ENCODE results near the gene JAZF1.

JAZF1 gene

GRCh38 chr7:28102797-28103196 is 77.8 kb downstream of the JAZF1 start:
- peak; percentile 87 to 92 (median 87) for DNase-seq

GRCh38 chr7:28096713-28097112 is 83.9 kb downstream of the JAZF1 start:
- DNase-seq, result peak; percentile 71 to 82 (median 72)

GRCh38 chr7:28095231-28095630 is 85.4 kb downstream of the JAZF1 start:
- peak; percentile 40 to 57 (median 50) for DNase-seq

- DNase-seq, result peak; percentile 76 to 87 (median 82)
These were observed 86.9 kb downstream of the JAZF1 start for GRCh38 chr7:28093623-28094232.

GRCh38 chr7:28091190-28091589 is 89.4 kb downstream of the JAZF1 start:
- no peak for DNase-seq

- peak in 2 of 3 donors; percentile 61 to 78 for DNase-seq
These were observed 91.5 kb downstream of the JAZF1 start for GRCh38 chr7:28088901-28089714.

- peak; percentile 50 to 79 (median 77) for DNase-seq
These were observed 92.6 kb downstream of the JAZF1 start for GRCh38 chr7:28088032-28088431.

GRCh38 chr7:28086198-28086597 is 94.4 kb downstream of the JAZF1 start:
- DNase-seq, result peak in 2 of 3 donors; percentile 31 to 51

GRCh38 chr7:28083998-28084985 is 96.3 kb downstream of the JAZF1 start:
- peak in 1 of 3 donors; percentile 27 for DNase-seq

GRCh38 chr7:28083164-28083997 is 97.2 kb downstream of the JAZF1 start:
- DNase-seq, result peak; percentile 81 to 92 (median 91)

GRCh38 chr7:28082071-28082470 is 98.5 kb downstream of the JAZF1 start:
- no peak for DNase-seq

GRCh38 chr7:28081016-28081415 is 99.6 kb downstream of the JAZF1 start:
- DNase-seq, result no peak

GRCh38 chr7:28078036-28078901 is 102.3 kb downstream of the JAZF1 start:
- DNase-seq, result peak; percentile 70 to 81 (median 73)

- peak; percentile 27 to 44 (median 41) for DNase-seq
These were observed 103.0 kb downstream of the JAZF1 start for GRCh38 chr7:28077616-28078015.

- no peak for DNase-seq
These were observed 104.0 kb downstream of the JAZF1 start for GRCh38 chr7:28076423-28077200.

GRCh38 chr7:28075674-28076358 is 104.8 kb downstream of the JAZF1 start:
- no peak for DNase-seq

GRCh38 chr7:28072876-28073514 is 107.6 kb downstream of the JAZF1 start:
- DNase-seq, result no peak

GRCh38 chr7:28071570-28071969 is 109.0 kb downstream of the JAZF1 start:
- DNase-seq, result no peak
